AG09309 (cell line): ENCODE results near the gene DUSP7.

ENCODE experiments used
- DNase-seq: peaks from one replicate; pipeline ENCODE4 v3.0.0-alpha.2; 2010; ENCODE audit warnings: low read depth
- H3K4me3 ChIP-seq: 2 replicates; pipeline ENCODE4 v1.5.1; 2011; ENCODE audit warnings: mild to moderate bottlenecking, low read depth, low read length, moderate library complexity; ENCODE audit not compliant: control insufficient read depth
- CTCF ChIP-seq: IDR thresholded peaks from 2 replicates; pipeline ENCODE4 v1.5.1; 2011; ENCODE audit warnings: mild to moderate bottlenecking, low read depth, low read length, inconsistent platforms; ENCODE audit not compliant: insufficient read depth, control insufficient read depth; ENCODE audit errors: missing control alignments

Gene DUSP7

GRCh38 chr3:52040600-52040999, 15.8 kb downstream of the DUSP7 start:
- H3K4me3 ChIP-seq: no peak overlapping the region
- no peak for TF ChIP-seq CTCF
- DNase-seq: no peak

- no peak overlapping the region for H3K4me3 ChIP-seq
- TF ChIP-seq CTCF: no peak
- DNase-seq: no peak
Observed at GRCh38 chr3:52039846-52040245, 16.5 kb downstream of the DUSP7 start.

GRCh38 chr3:52039426-52039825, 16.9 kb downstream of the DUSP7 start:
- TF ChIP-seq CTCF: no peak
- H3K4me3 ChIP-seq: no peak overlapping the region
- no peak for DNase-seq

GRCh38 chr3:52038227-52038626, 18.1 kb downstream of the DUSP7 start:
- TF ChIP-seq CTCF: no peak
- DNase-seq: no peak
- no peak overlapping the region for H3K4me3 ChIP-seq

GRCh38 chr3:52037291-52037690, 19.1 kb downstream of the DUSP7 start:
- no peak for TF ChIP-seq CTCF
- no peak for DNase-seq
- no peak overlapping the region for H3K4me3 ChIP-seq

- H3K4me3 ChIP-seq: no peak overlapping the region
- no peak for DNase-seq
- TF ChIP-seq CTCF: peak; percentile 3
Observed at GRCh38 chr3:52036829-52037228, 19.5 kb downstream of the DUSP7 start.

- H3K4me3 ChIP-seq: no peak overlapping the region
- no peak for DNase-seq
- no peak for TF ChIP-seq CTCF
Observed at GRCh38 chr3:52036222-52036694, 20.1 kb downstream of the DUSP7 start.
